PC-9 (cell line): ENCODE results near the gene FAM222B.

Experiments
- EZH2 ChIP-seq: fragments of 200-600 bp; sonication (generic); IDR thresholded peaks from 2 replicates; pipeline ENCODE4 v1.8.0; 2017; ENCODE audit warnings: antibody characterized with exemption, low read depth
- TF ChIP-seq, protein P1 (sequence below): fragments of 200-600 bp; sonication (generic); conservative IDR thresholded peaks from 2 replicates; pipeline ENCODE4 v1.6.1; 2017; ENCODE audit warnings: mixed run types, antibody characterized with exemption, mild to moderate bottlenecking, moderate library complexity

DNA sequence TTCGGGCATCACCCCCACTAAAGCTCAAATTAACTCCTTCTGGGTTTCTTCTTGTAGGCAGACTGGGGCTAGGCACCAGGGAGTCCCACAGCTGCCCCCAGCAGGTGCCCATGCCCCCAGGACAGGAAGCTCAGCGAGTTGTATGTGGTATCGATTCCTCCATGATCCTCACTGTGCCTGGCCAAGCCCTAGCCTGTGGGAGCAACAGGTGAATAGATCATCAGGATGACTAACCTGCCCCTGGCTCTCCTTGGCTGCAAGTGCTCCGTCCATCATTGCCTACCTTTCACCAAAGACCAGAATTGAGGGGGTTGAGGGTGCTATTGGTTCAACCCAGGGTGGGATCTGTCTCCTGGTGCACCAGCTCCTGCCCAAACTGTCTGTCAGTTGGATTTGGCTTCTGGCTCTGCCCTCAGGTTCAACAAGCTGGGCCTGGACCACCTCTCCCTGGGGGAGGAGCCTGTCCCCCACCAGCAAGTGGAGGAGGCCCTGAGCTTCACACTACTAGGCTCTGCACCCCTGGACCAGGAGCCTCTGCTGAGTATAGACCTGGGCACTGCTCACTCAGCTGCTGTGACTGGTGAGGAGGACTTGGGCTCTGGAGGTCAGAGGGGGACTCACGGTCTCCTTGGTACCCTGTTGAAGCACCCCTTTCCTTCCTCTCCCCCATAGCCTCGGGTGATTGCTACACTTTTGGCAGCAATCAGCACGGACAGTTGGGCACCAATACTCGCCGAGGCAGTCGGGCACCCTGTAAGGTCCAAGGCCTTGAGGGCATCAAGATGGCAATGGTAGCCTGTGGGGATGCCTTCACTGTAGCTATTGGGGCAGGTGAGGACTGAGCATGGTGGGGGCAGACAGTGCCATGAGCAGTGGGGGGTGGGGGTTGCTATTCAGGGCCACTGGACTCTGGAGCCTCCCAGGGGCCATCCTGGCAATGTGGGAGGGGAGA lies 101.9 kb downstream of the FAM222B start:
- TF ChIP-seq, protein P1, sequence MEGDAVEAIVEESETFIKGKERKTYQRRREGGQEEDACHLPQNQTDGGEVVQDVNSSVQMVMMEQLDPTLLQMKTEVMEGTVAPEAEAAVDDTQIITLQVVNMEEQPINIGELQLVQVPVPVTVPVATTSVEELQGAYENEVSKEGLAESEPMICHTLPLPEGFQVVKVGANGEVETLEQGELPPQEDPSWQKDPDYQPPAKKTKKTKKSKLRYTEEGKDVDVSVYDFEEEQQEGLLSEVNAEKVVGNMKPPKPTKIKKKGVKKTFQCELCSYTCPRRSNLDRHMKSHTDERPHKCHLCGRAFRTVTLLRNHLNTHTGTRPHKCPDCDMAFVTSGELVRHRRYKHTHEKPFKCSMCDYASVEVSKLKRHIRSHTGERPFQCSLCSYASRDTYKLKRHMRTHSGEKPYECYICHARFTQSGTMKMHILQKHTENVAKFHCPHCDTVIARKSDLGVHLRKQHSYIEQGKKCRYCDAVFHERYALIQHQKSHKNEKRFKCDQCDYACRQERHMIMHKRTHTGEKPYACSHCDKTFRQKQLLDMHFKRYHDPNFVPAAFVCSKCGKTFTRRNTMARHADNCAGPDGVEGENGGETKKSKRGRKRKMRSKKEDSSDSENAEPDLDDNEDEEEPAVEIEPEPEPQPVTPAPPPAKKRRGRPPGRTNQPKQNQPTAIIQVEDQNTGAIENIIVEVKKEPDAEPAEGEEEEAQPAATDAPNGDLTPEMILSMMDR, result no peak
- no peak for TF ChIP-seq EZH2
